GM10847 (cell line): ENCODE measurements around the gene PGRMC2.
A peak's percentile ranks its signal among the peaks of the same experiment; 100 is the strongest.

Source experiments
- POLR2A ChIP-seq: IDR thresholded peaks from 2 replicates; pipeline ENCODE4 v1.6.1; 2011; ENCODE audit not compliant: insufficient read length; ENCODE audit errors: extremely low read depth

The PGRMC2 gene

GRCh38 chr4:128308986-128309385 lies 21.4 kb upstream of the PGRMC2 start:
- TF ChIP-seq POLR2A: no peak

DNA sequence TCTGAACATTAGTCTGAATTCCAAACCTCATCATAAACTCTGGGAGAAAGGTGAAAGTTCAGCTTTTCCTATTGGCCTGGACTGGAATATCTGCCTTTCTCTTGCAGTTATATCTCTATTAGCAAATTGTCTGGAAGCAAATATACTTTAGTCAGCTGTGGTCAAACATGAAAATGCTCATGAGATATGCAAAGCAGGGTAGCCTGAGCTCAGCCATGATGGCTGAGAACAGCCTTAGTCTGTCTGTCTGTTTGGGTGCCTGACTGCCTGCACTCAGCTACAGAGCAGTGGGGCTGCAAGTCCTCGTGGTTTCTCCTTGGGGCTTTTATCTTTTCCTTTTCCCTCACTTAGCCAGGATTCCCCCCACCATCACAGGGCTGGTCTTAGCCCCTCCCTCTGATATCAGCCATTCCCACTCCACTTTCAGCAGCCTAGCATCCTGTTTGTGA lies 19.5 kb upstream of the PGRMC2 start:
- no peak for TF ChIP-seq POLR2A

DNA sequence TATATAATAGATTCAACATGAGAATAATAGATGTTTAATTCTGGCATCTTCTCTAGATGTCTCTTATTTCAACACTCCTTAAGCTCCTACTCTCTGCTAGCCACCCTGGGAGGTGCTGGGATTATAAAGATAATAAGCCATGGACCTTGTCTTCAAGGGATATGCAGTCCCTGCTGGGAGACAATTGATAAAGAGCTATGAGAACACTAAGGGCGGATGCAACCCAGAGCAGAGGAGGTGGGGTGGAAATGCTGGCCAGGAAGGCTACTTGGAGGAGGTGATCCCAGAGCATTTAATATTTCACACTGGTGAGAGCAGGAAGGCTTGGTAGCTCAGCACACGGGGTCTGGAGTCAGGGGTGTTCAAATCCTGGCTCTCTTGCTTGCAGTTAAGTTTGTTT lies 18.3 kb upstream of the PGRMC2 start:
- no peak for TF ChIP-seq POLR2A

DNA sequence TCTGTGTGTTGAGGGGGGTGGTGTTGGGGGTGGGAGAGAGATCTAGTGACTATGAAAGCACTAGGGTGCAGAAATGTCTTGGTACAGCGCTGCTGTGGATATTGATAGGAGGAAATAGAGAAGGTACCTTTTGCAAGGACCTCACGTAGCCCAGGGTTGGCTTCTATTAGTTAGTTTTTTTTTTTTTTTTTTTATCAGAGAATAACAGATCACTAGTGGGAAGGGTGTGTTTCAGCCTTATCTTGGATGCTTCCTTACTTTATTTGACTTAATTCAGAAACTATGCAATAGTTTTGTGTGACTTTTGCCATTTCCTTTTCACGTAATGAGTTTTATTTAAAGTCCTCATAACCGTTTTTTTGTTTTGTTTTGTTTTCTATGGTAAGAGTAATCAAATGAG lies 16.4 kb upstream of the PGRMC2 start:
- TF ChIP-seq POLR2A: no peak

DNA sequence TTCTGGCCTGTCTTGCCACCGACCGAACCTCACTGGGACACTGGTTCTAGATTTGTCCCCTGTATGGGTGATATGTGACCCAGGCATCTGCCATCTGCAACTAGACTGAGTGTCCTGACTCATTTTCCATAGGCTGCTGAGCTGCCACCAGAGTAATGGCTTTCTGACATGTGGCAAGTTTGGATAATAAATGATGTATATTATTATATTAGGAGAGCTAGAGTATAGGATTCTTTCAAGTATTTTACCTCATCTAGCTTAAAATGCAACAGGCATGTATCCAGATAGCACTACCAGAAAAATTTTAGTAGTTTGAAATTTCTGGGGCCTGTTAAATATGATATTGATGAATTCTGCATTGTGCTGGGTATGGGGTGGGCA lies 15.8 kb upstream of the PGRMC2 start:
- TF ChIP-seq POLR2A: no peak

- TF ChIP-seq POLR2A: no peak
These were observed 14.4 kb upstream of the PGRMC2 start for GRCh38 chr4:128301979-128302378.

DNA sequence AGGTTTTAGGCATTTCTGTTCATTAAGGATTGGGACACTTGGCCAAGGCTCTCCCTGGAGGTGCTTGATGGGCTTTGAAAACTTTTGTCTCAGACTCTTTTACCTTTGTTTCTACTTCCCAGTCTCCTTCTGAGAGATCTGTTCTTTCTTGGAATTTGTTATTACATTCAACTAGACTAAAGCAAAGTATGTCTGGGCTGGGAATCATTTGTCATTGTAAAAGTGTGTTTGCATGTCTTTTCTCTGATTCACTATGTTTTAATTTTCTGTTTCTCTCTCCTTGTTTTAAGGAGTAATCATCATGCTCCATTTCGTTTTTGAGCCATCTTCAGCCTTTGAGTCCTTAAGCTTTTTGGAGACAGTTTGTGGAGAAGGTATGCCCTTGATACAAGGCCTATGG lies 12.2 kb upstream of the PGRMC2 start:
- no peak for TF ChIP-seq POLR2A

DNA sequence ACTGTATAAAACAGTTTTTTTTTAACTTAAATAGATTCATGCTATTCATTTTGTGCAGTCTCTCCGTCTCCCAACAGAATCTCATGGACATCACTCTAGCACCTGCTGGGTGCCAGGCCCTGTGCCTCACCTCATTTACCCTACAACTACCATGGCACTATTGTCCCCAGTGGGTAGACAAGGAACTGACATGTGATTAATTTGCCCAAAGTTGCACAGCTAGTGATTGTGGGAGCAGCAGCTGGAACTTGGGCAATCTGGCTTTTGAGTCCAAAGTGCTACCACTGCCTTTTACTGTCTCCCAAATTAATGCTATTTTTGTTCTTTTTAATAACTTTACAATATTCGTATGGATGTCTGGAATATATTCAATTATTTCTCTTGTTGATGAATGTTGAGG lies 11.2 kb upstream of the PGRMC2 start:
- no peak for TF ChIP-seq POLR2A

GRCh38 chr4:128298146-128298758 lies 10.6 kb upstream of the PGRMC2 start:
- no peak for TF ChIP-seq POLR2A

DNA sequence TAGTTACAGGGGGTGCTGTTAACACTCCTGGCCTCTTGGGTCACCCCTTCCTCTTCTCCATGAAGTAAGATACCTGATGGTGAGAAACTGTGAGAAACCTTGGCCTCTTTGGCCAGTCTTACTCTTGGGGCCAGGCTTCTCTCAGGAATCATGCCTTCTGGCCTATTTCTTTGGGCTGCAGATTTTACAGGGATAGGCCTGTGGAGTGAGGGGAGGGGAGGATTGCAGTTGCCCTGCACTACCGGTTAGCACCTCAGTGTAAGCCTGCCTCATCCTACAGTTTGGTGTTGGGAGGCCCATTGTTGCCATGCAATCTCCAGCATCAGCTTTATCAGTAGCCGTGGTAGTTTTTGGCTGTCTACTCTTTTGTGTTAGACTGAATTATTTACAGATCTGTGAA lies 7.6 kb upstream of the PGRMC2 start:
- no peak for TF ChIP-seq POLR2A

DNA sequence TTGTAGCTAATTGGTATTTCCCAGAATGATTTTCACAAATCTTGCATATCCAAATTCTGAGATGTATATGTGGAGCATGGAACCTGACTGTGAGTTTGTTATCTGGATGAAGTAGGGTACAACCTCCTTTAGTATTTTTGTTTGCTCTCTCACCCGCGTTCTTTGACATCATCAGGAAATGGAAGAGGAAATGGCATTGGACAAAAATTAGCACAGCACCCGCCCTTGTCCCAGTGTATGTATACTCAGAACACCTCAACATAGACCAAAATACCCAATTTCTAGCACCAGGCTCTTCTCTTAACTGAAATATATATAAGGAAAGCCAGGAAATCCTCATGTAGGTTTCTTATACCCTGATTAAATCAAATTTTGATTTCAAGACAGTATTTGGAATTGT lies 6.9 kb upstream of the PGRMC2 start:
- TF ChIP-seq POLR2A: no peak

GRCh38 chr4:128292349-128292748 lies 4.7 kb upstream of the PGRMC2 start:
- no peak for TF ChIP-seq POLR2A

DNA sequence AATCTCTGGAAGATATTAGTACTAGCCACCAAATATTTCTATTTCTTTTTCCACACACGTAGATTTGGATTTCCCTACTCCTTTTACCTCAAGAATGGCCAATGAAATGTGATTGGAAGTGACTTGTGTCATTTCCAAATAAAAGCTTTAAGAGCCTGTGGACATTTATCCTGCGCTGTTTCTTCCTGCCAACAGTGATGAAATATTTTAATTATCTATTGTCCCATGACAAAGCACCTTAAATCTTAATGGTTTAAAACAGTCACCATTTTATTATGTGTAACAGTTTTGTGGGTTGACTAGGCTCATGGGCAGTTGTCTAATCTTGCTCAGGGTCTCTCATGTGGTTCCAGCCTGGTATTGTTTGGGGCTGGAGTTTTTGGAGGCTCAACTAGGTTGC lies 3.5 kb upstream of the PGRMC2 start:
- TF ChIP-seq POLR2A: no peak

- TF ChIP-seq POLR2A: no peak
These were observed 2.9 kb upstream of the PGRMC2 start for GRCh38 chr4:128290526-128290925.

DNA sequence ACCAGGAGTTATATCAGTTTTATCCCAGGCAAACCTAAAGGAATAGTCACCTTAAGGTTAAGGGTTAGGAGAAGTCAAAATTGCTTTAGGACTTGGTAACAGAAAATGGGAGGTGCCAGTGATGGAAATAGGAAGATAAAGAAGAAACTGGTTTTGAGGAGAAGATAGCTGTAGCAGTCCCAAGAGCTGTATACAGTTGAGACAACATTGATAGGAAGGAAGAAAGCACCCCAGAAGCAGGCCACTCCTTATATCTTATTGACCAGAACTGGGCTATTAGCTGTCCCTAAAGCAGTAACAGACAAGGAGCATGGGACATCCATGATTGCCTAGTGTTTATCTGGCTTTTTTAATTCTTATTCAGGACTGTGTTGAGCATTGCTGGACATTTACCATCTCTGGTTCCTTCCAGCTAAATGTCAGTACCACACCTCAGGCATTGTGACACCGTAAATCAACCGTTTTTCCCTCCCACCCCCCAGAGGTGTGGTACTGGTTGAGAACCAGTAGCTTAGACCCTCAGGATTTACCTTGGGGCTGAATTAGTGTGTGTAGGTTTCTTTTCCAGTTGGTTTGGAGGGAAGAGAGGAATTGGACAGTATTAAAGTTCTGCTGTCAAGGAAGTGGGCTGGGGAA lies 2.0 kb upstream of the PGRMC2 start:
- TF ChIP-seq POLR2A: no peak

GRCh38 chr4:128288689-128289106 lies 1.1 kb upstream of the PGRMC2 start:
- TF ChIP-seq POLR2A: no peak

DNA sequence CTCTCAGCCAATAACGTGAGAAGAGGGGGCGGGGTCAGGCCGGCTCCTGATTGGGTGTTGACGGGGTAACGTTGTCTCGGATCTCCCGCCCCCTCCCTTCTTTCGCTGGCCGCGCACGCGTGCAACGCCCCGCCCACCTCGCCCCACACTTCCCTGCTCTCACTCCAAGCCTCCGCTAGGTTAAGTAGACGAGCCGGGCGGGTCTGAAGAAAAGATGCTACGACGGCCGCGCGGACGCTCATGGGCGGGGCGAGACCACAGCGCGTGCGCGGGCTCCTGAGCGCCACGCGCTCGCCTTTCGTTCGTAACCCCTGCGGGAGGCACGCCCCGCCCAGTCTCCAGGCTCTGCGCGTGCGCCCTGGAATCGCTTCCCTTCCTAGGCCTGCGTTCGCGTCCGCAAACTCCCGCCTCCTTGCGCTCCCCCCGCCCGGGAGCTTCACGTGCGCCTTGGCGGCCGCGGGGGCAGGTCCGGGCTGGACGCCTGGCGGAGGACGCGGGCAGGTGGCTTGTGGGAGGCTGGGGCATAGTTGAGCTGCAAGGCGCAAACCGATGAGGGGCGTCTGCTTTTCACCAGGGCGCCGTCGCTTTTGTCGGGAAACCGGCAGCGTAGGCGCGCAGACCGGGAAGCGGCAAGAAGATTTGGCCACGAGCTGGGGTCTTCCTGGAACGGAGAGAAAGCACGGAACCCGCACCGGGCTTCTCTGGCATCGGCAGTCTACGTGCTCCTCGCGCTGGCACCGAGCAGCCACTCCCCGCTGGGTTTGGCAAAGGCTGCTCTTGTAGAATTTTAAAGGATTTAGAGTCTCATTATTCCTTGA lies 467 bp upstream of the PGRMC2 start:
- TF ChIP-seq POLR2A: peak; percentile 89

DNA sequence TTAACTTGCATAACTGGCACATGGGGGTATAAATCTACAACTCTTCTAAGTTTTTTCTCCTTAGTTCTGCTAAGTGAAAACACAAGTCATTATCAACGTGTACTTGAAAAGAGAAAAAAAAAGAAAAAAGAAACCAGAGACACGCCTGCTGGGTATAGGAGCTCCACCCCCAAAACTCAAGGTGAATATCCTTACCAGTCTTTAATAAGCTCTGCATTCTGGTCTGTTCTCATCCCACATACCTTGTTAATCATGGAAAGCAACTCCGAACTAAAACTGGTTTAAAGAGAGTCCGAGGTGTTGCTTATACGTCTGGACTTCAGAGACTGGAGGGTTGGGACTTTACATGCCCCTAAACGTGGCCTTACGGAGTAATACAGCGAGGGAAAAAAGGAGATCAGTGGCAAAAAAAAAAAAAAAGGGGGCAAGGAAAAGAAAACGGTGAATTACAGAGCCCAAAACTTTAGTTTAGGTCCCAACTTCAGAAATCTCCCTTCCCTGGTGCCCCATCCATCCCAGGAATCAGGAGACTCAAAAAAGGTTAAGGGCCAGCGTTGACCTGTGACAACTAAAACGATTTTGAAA lies 1.0 kb downstream of the PGRMC2 start:
- TF ChIP-seq POLR2A: no peak
